ENCODE results near the gene EPC1. TPM values are rescaled to one million over a fixed set of nuclear protein-coding genes. Genes with fewer than 3 reads are reported as not detected.

The EPC1 gene
- total RNA-seq, 1 donor from 2014 or later, result 82.8 TPM

- no peak for TF ChIP-seq CTCF (IDR thresholded peaks at IDR 0.05)
- Mint-ChIP-seq H3K4me1 (peaks cover 14% of the 10 kb centered on the region), H3K27me3 (no peaks in the 10 kb centered on the region), H3K36me3 (ENCODE audit: low read depth) (peaks cover 85% of the 10 kb centered on the region), H3K4me3 (no peak overlapping the region), H3K9me3 (no peaks in the 10 kb centered on the region), H3K27ac (no peak overlapping the region)
- DNase-seq (no peak), ATAC-seq (ENCODE audit: low read depth) (no peak)
- ChIA-PET POLR2A (interaction anchor here (0.6 kb wide), 1 partner anchor 10 kb away, joined by 3 read pairs; no protein-coding TSS in a partner anchor), CTCF (no interaction called here)
- intact Hi-C loops (cut with micrococcal nuclease), result no loop called here
Measured at GRCh38 chr10:32271617-32272016, 75.3 kb downstream of the EPC1 start.

- Mint-ChIP-seq H3K4me1 (peaks cover 12% of the 10 kb centered on the region), H3K9me3 (no peaks in the 10 kb centered on the region), H3K27me3 (no peaks in the 10 kb centered on the region), H3K27ac (no peak overlapping the region), H3K36me3 (ENCODE audit: low read depth) (peaks cover 77% of the 10 kb centered on the region), H3K4me3 (no peak overlapping the region)
- no peak for ATAC-seq (ENCODE audit: low read depth)
- ChIA-PET POLR2A (no interaction called here), CTCF (no interaction called here)
- intact Hi-C loops (cut with micrococcal nuclease), result no loop called here
- no peak for DNase-seq
- TF ChIP-seq CTCF (IDR thresholded peaks at IDR 0.05), result no peak
Measured at GRCh38 chr10:32269343-32270100, 77.4 kb downstream of the EPC1 start.

GRCh38 chr10:32268788-32269187, 78.2 kb downstream of the EPC1 start:
- ATAC-seq (ENCODE audit: low read depth) (no peak), DNase-seq (no peak)
- CTCF ChIA-PET, result no interaction called here
- Mint-ChIP-seq H3K27me3 (no peaks in the 10 kb centered on the region), H3K27ac (no peak overlapping the region), H3K9me3 (no peaks in the 10 kb centered on the region), H3K4me3 (no peak overlapping the region), H3K4me1 (peaks cover 8% of the 10 kb centered on the region), H3K36me3 (ENCODE audit: low read depth) (peaks cover 72% of the 10 kb centered on the region)
- POLR2A ChIA-PET, result no interaction called here
- intact Hi-C loops (cut with micrococcal nuclease), result no loop called here
- TF ChIP-seq CTCF (IDR thresholded peaks at IDR 0.05), result no peak

- ATAC-seq (ENCODE audit: low read depth) (no peak), DNase-seq (no peak)
- Mint-ChIP-seq H3K27me3 (no peaks in the 10 kb centered on the region), H3K4me1 (no peaks in the 10 kb centered on the region), H3K27ac (peak overlapping the region; percentile 3), H3K4me3 (no peak overlapping the region), H3K9me3 (no peaks in the 10 kb centered on the region), H3K36me3 (ENCODE audit: low read depth) (peaks cover 57% of the 10 kb centered on the region)
- intact Hi-C loops (cut with micrococcal nuclease), result no loop called here
- POLR2A ChIA-PET, result interaction anchor here (1.2 kb wide), 1 partner anchor 79 kb away, joined by 4 read pairs; no protein-coding TSS in a partner anchor
- TF ChIP-seq CTCF (IDR thresholded peaks at IDR 0.05), result no peak
- CTCF ChIA-PET, result no interaction called here
Measured at GRCh38 chr10:32266979-32267378, 80.0 kb downstream of the EPC1 start.

GRCh38 chr10:32266566-32266965, 80.4 kb downstream of the EPC1 start:
- peaks cover 53% of the 10 kb centered on the region for H3K36me3 Mint-ChIP-seq (ENCODE audit: low read depth)
- H3K9me3 Mint-ChIP-seq, result no peaks in the 10 kb centered on the region
- intact Hi-C loops (cut with micrococcal nuclease), result no loop called here
- ChIA-PET POLR2A (interaction anchor here (1.2 kb wide), 1 partner anchor 79 kb away, joined by 4 read pairs; no protein-coding TSS in a partner anchor), CTCF (interaction anchor here (1.1 kb wide), 1 partner anchor 80 kb away, joined by 3 read pairs; no protein-coding TSS in a partner anchor)
- H3K27ac Mint-ChIP-seq, result peak overlapping the region; percentile 3
- no peak overlapping the region for H3K4me3 Mint-ChIP-seq
- DNase-seq, result no peak
- no peaks in the 10 kb centered on the region for H3K27me3 Mint-ChIP-seq
- H3K4me1 Mint-ChIP-seq, result no peaks in the 10 kb centered on the region
- no peak for ATAC-seq (ENCODE audit: low read depth)
- no peak for TF ChIP-seq CTCF (IDR thresholded peaks at IDR 0.05)

Data from activated B cell treated with CpG ODN at 0.5 μM for 24 hours (primary cell).